H9 (cell line): ENCODE data around the gene RPL21. TPM values are rescaled to one million over a fixed set of nuclear protein-coding genes. Genes with fewer than 3 reads are reported as not detected.

Experiments
- DNase-seq: peaks from one replicate; pipeline ENCODE4 v3.0.0-alpha.2; 2017
- H2AFZ ChIP-seq: one replicate; pipeline ENCODE4 v1.6.1; 2013; ENCODE audit warnings: mild to moderate bottlenecking, low read length, control low read depth, moderate library complexity
- H2AK5ac ChIP-seq: 2 replicates; pipeline ENCODE4 v1.6.1; 2013; ENCODE audit warnings: low read length, control low read depth, mixed read lengths; ENCODE audit not compliant: insufficient read length
- H2BK120ac ChIP-seq: one replicate; pipeline ENCODE4 v1.6.1; 2013; ENCODE audit warnings: low read depth, mild to moderate bottlenecking, low read length, control low read depth, inconsistent platforms; ENCODE audit not compliant: poor library complexity, severe bottlenecking
- H2BK12ac ChIP-seq: 2 replicates; pipeline ENCODE4 v1.6.1; 2013; ENCODE audit warnings: low read length, control low read depth, mixed read lengths, low read depth; ENCODE audit not compliant: insufficient read length
- H2BK15ac ChIP-seq: 2 replicates; pipeline ENCODE4 v1.6.1; 2013; ENCODE audit warnings: low read depth, low read length, control low read depth
- H2BK20ac ChIP-seq: one replicate; pipeline ENCODE4 v1.6.1; 2013; ENCODE audit warnings: low read depth, mild to moderate bottlenecking, low read length, control low read depth, inconsistent platforms; ENCODE audit not compliant: poor library complexity, severe bottlenecking
- H2BK5ac ChIP-seq: 2 replicates; pipeline ENCODE4 v1.6.1; 2013; ENCODE audit warnings: low read length, control low read depth, mixed read lengths; ENCODE audit not compliant: insufficient read length
- H3K14ac ChIP-seq: 2 replicates; pipeline ENCODE4 v1.6.1; 2013; ENCODE audit warnings: low read length, control low read depth; ENCODE audit not compliant: insufficient read depth
- H3K18ac ChIP-seq: 2 replicates; pipeline ENCODE4 v1.6.1; 2013; ENCODE audit warnings: low read depth, mild to moderate bottlenecking, mixed read lengths, low read length, control low read depth; ENCODE audit not compliant: insufficient read length
- H3K23ac ChIP-seq: 2 replicates; pipeline ENCODE4 v1.6.1; 2013; ENCODE audit warnings: low read length, control low read depth, mixed read lengths, low read depth; ENCODE audit not compliant: insufficient read length
- H3K23me2 ChIP-seq: 2 replicates; pipeline ENCODE4 v1.6.1; 2013; ENCODE audit warnings: low read depth, mild to moderate bottlenecking, mixed read lengths, low read length, control low read depth; ENCODE audit not compliant: insufficient read length, poor library complexity, severe bottlenecking
- H3K27ac ChIP-seq: 2 replicates; pipeline ENCODE4 v1.5.1; 2013; ENCODE audit warnings: low read length, control low read depth, mixed read lengths, low read depth; ENCODE audit not compliant: insufficient read length
- H3K27me3 ChIP-seq: 2 replicates; pipeline ENCODE4 v1.6.1; 2013; ENCODE audit warnings: low read length, control low read depth, inconsistent platforms; ENCODE audit not compliant: insufficient read depth
- H3K4ac ChIP-seq: 2 replicates; pipeline ENCODE4 v1.6.1; 2013; ENCODE audit warnings: low read depth, mild to moderate bottlenecking, control low read depth, inconsistent platforms, low read length, moderate library complexity
- H3K4me1 ChIP-seq: 2 replicates; pipeline ENCODE4 v1.6.1; 2013; ENCODE audit warnings: low read length, control low read depth, inconsistent platforms; ENCODE audit not compliant: insufficient read depth
- H3K4me2 ChIP-seq: 2 replicates; pipeline ENCODE4 v1.6.1; 2013; ENCODE audit warnings: low read length, control low read depth, mixed read lengths; ENCODE audit not compliant: insufficient read length, insufficient read depth
- H3K56ac ChIP-seq: 2 replicates; pipeline ENCODE4 v1.6.1; 2013; ENCODE audit warnings: low read depth, mild to moderate bottlenecking, mixed read lengths, low read length, control low read depth; ENCODE audit not compliant: insufficient read length
- H3K79me1 ChIP-seq: 2 replicates; pipeline ENCODE4 v1.6.1; 2013; ENCODE audit warnings: low read depth, mild to moderate bottlenecking, moderate library complexity, low read length, control low read depth, inconsistent platforms; ENCODE audit not compliant: insufficient read depth, poor library complexity, severe bottlenecking
- H3K79me2 ChIP-seq: 2 replicates; pipeline ENCODE4 v1.6.1; 2013; ENCODE audit warnings: low read length, control low read depth, inconsistent platforms; ENCODE audit not compliant: insufficient read depth
- H3K9ac ChIP-seq: 2 replicates; pipeline ENCODE4 v1.6.1; 2013; ENCODE audit warnings: low read length, control low read depth, mixed read lengths; ENCODE audit not compliant: insufficient read length; ENCODE audit errors: extremely low read depth
- H3K9me3 ChIP-seq: one replicate; pipeline ENCODE4 v1.6.1; 2013; ENCODE audit warnings: low read depth, low read length, inconsistent platforms; ENCODE audit not compliant: control insufficient read depth
- H3T11ph ChIP-seq: one replicate; pipeline ENCODE4 v1.6.1; 2013; ENCODE audit warnings: mild to moderate bottlenecking, low read length, control low read depth, inconsistent platforms
- H4K20me1 ChIP-seq: one replicate; pipeline ENCODE4 v1.6.1; 2013; ENCODE audit not compliant: control insufficient read depth, insufficient read length, insufficient read depth
- H4K5ac ChIP-seq: 2 replicates; pipeline ENCODE4 v1.6.1; 2013; ENCODE audit warnings: low read depth, mild to moderate bottlenecking, mixed read lengths, low read length, control low read depth; ENCODE audit not compliant: insufficient read length
- H4K8ac ChIP-seq: replicated peaks from 2 replicates; pipeline ENCODE4 v1.6.1; 2013; ENCODE audit warnings: low read length, control low read depth, mixed read lengths, low read depth; ENCODE audit not compliant: insufficient read length
- H4K91ac ChIP-seq: 2 replicates; pipeline ENCODE4 v1.6.1; 2013; ENCODE audit warnings: low read depth, mild to moderate bottlenecking, moderate library complexity, mixed read lengths, low read length, control low read depth; ENCODE audit not compliant: insufficient read length
- H3K27ac Mint-ChIP-seq, 3 experiments: 2 replicates in 2 of 3; 3 replicates in 1 of 3; pipeline ENCODE4 v1.8.0; 2020 to 2021; ENCODE audit warnings: mixed read lengths in 3 of 3, mild to moderate bottlenecking in 1 of 3, moderate library complexity in 1 of 3
- H3K27me3 Mint-ChIP-seq: 2 replicates; pipeline ENCODE4 v1.8.0; 2021; ENCODE audit warnings: low read depth, mild to moderate bottlenecking, moderate library complexity, mixed read lengths
- H3K36me3 Mint-ChIP-seq, 3 experiments: 2 replicates in 2 of 3; 3 replicates in 1 of 3; pipeline ENCODE4 v1.8.0; 2020 to 2021; ENCODE audit warnings: low read depth in 3 of 3, mixed read lengths in 3 of 3; ENCODE audit not compliant: insufficient read depth in 1 of 3
- H3K4me1 Mint-ChIP-seq, 2 experiments: 2 replicates each; pipeline ENCODE4 v1.8.0; 2020; ENCODE audit warnings: mixed read lengths in 2 of 2
- H3K4me3 Mint-ChIP-seq, 2 experiments: 2 replicates in 1 of 2; 3 replicates in 1 of 2; pipeline ENCODE4 v1.8.0; 2020 to 2021; ENCODE audit warnings: mild to moderate bottlenecking in 2 of 2, mixed read lengths in 2 of 2, moderate library complexity in 1 of 2
- H3K9me3 Mint-ChIP-seq, 2 experiments: 2 replicates in 1 of 2; 3 replicates in 1 of 2; pipeline ENCODE4 v1.8.0; 2020; ENCODE audit warnings: mild to moderate bottlenecking in 2 of 2, mixed read lengths in 2 of 2, moderate library complexity in 1 of 2
- CTCF ChIP-seq: fragments of 200-600 bp; sonication (generic); conservative IDR thresholded peaks from 3 replicates; pipeline ENCODE4 v1.8.0; 2021; ENCODE audit warnings: antibody characterized with exemption, mild to moderate bottlenecking
- WGBS: extraction: QIAGEN DNeasy Blood & Tissue Kit; methylation state at CpG from one replicate; pipeline ENCODE4 v1.1.7; 2013; ENCODE audit warnings: missing lambda C conversion rate, low lambda C conversion rate, mixed read lengths; ENCODE audit not compliant: insufficient read length; ENCODE audit errors: extremely low coverage; 5-methylcytosine and 5-hydroxymethylcytosine counted together
- total RNA-seq: library from RNA; stranded (reverse); gene quantifications from 2 replicates; pipeline ENCODE4 v1.2.1, GENCODE V29; 2021

RPL21 gene
- total RNA-seq, 1 experiment from 2014 or later = 1,099 TPM

DNA sequence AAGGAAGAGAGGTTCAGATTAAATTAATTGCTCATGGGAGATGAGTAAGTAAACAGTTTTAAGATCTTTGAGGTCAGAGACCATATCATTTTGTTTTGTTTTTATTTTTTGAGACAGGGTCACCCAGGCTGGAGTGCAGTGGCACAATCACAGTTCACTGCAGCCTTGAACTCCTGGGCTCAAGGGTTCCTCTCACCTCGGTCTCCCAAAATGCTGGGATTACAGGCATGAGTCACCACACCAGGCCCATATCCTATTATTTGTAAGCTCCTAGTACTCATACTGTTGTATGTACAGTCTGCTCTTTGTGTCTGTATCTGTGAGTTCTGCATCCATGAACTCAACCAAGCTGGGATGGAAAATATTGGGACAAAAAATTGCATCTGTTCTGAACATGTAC is 13.3 kb downstream of the RPL21 start:
- no peak overlapping the region for H3K23ac ChIP-seq
- H3K56ac ChIP-seq = no peak overlapping the region
- H2BK5ac ChIP-seq = no peak overlapping the region
- no peaks in the 10 kb centered on the region for H3K9me3 ChIP-seq
- no peak overlapping the region for H2BK20ac ChIP-seq
- H3K4ac ChIP-seq = no peak overlapping the region
- H3K27me3 ChIP-seq = no peaks in the 10 kb centered on the region
- no peak overlapping the region for H2BK15ac ChIP-seq
- DNase-seq = no peak
- H3K18ac ChIP-seq = no peak overlapping the region
- no peaks in the 10 kb centered on the region; a peak in 1 of 5 replicates for H3K9me3 Mint-ChIP-seq
- peaks cover 0 to 4% (median 0%) of the 10 kb centered on the region in 3 experiments; a peak in 4 of 7 replicates for H3K36me3 Mint-ChIP-seq
- no peak overlapping the region for H2BK120ac ChIP-seq
- no peak overlapping the region for H4K8ac ChIP-seq
- H3K27ac Mint-ChIP-seq = no peak overlapping the region
- no peak overlapping the region for H3K4me3 Mint-ChIP-seq
- H3K9ac ChIP-seq = no peak overlapping the region
- H3T11ph ChIP-seq = no peak overlapping the region
- H3K79me1 ChIP-seq = no peaks in the 10 kb centered on the region
- no peak overlapping the region for H4K5ac ChIP-seq
- no peak overlapping the region for H4K91ac ChIP-seq
- TF ChIP-seq CTCF = no peak
- H2BK12ac ChIP-seq = no peak overlapping the region
- peaks cover 6% of the 10 kb centered on the region; the same call in 1 of the 2 replicates for H3K4me1 ChIP-seq
- no CpG with 5 or more reads among the region's 1 CpG for WGBS
- H3K14ac ChIP-seq = no peak overlapping the region
- H4K20me1 ChIP-seq = no peaks in the 10 kb centered on the region
- no peaks in the 10 kb centered on the region for H3K79me2 ChIP-seq
- no peak overlapping the region for H3K4me2 ChIP-seq
- peaks cover 20% of the 10 kb centered on the region for H3K27me3 Mint-ChIP-seq
- H3K27ac ChIP-seq = no peak overlapping the region
- no peaks in the 10 kb centered on the region for H3K23me2 ChIP-seq
- no peak overlapping the region for H2AFZ ChIP-seq
- H2AK5ac ChIP-seq = no peak overlapping the region
- H3K4me1 Mint-ChIP-seq = peaks cover 15% of the 10 kb centered on the region in 2 experiments
